Tibial artery (tissue), 4 donors: ENCODE data around the gene ATXN7L1.

ENCODE experiments used
- DNase-seq, 2 donors: peaks; one replicate each; pipeline ENCODE4 v3.0.0-alpha.2; 2019
- H3K27ac ChIP-seq, 2 donors: fragments of 200-600 bp; sonication (generic) in 1 of 2; 1 replicate in 1 of 2; 2 replicates in 1 of 2; pipeline ENCODE4 v1.5.1; 2018 to 2019; ENCODE audit warnings: mild to moderate bottlenecking in 1 of 2
- H3K27me3 ChIP-seq, 2 donors: fragments of 200-600 bp; sonication (generic) in 1 of 2; one replicate each; pipeline versions ENCODE4 v1.5.1 to v1.6.0; 2016 to 2019
- H3K36me3 ChIP-seq, 3 donors: fragments of 200-600 bp; sonication (generic) in 2 of 3; one replicate each; pipeline ENCODE4 v1.5.1; 2016 to 2019; ENCODE audit warnings: mild to moderate bottlenecking in 2 of 3
- H3K4me1 ChIP-seq, 4 donors: fragments of 200-600 bp; sonication (generic) in 2 of 4; 1 replicate in 3 of 4; 2 replicates in 1 of 4; pipeline ENCODE4 v1.5.1; 2016 to 2019
- H3K4me3 ChIP-seq, 2 donors: fragments of 200-600 bp; sonication (generic) in 1 of 2; 1 replicate in 1 of 2; 2 replicates in 1 of 2; pipeline ENCODE4 v1.5.1; 2018 to 2019; ENCODE audit warnings: mild to moderate bottlenecking in 2 of 2
- H3K9me3 ChIP-seq, 3 donors: fragments of 200-600 bp; sonication (generic) in 1 of 3; one replicate each; pipeline ENCODE4 v1.5.1; 2016 to 2019
- CTCF ChIP-seq, 2 experiments: fragments of 200-600 bp in 1 of 2; fragments of 450-650 bp in 1 of 2; IDR thresholded peaks; one replicate each; pipeline ENCODE4 v1.5.1; 2017 to 2019; ENCODE audit warnings: antibody characterized with exemption in 2 of 2, mild to moderate bottlenecking in 1 of 2, moderate library complexity in 1 of 2
- intact Hi-C: fragments of 100-400 bp; cut with DNase I; formaldehyde crosslinking; loops from one replicate; pipeline ENCODE4 v1.15.0; 2023; ENCODE audit warnings: low total_unique reads

Gene ATXN7L1

GRCh38 chr7:105583061-105583460, 293.3 kb downstream of the ATXN7L1 start:
- intact Hi-C loops, result no loop called here
- Histone ChIP-seq H3K27ac (no peak overlapping the region), H3K36me3 (no peaks in the 10 kb centered on the region), H3K9me3 (no peaks in the 10 kb centered on the region), H3K4me1 (peaks cover 0 to 6% (median 3%) of the 10 kb centered on the region in 4 donors), H3K4me3 (no peak overlapping the region), H3K27me3 (peaks cover 0 to 13% of the 10 kb centered on the region in 2 donors)
- no peak for DNase-seq
- no peak for TF ChIP-seq CTCF (IDR thresholded peaks at IDR 0.05)

DNA sequence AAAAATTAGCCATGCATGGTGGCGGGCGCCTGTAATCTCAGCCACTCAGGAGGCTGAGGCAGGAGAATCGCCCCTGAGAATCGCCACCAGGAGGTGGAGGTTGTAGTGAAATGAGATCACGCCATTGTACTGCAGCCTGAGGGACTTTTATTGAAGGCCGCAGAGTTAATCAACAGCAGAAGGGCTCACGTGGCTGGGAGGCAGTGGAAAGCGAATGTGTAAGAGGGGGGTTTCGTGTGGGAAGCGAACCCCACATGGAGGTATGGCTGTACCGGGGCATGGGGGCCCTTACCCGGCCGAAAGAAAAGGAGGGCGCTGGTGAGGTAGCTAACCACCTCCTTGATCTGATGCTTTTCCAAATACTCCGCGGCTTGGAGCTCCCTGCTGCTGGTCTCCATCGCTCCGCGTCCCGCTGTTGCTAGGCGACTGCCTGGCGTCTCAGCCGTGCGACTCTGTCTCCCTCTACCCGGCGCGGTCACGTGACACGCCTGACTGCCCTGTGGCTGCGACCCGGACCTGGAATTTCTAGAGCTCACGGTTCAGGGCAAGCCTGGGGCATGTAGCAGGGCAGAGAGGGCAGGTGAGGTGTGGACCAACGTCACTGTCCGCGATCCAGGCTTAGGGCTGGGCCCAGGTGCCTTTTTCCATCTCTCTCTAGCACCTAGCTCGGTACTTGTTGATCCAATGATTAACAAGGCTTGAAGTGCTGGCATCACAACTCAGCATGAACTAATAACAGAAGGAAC, 295.2 kb downstream of the ATXN7L1 start, which contains the start of gene EFCAB10:
EFCAB10 (minus strand) TSS at position 428 of the 746 bp plus-strand sequence; CDS start at position 398, 30 bp downstream.
- intact Hi-C loops, result no loop called here
- H3K36me3 ChIP-seq, result no peaks in the 10 kb centered on the region
- H3K4me1 ChIP-seq, result peaks cover 0 to 6% (median 3%) of the 10 kb centered on the region in 4 donors
- TF ChIP-seq CTCF (IDR thresholded peaks at IDR 0.05), result no peak
- H3K4me3 ChIP-seq, result peak within 1 kb of the TSS; percentile 16 to 26
- H3K9me3 ChIP-seq, result no peaks in the 10 kb centered on the region
- peaks cover 0 to 13% of the 10 kb centered on the region in 2 donors for H3K27me3 ChIP-seq
- no peak for DNase-seq
- no peak within 1 kb of the TSS for H3K27ac ChIP-seq

DNA sequence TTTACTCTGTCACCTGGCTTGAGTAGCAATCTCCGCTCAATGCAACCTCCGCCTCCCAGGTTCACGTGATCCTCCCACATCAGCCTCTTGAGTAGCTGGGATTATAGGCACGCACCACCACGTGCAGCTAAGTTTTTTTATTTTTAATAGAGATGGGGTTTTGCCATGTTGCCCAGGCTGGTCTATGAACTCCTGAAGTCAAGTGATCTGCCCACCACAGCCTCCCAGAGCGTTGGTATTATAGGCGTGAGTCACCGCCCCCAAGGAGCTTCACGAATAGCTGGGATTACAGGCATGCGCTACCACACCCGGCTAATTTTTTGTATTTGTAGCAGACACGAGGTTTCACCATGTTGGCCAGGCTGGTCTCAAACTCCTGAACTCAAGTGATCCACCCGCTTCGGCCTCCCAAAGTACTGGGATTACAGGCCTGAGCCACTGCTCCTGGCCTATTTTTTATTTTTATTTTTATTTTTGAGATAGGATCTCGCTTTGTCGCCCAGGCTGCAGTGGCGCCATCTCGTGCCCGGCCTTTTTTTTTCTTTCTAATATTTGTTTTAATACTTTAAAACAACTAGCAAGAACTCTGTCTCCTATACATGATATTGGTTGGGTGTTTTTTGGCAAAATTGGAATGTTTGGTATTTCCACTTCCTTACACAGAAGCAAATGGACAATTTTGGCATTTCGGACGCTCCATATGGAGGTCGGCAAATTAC, 296.2 kb downstream of the ATXN7L1 start:
- TF ChIP-seq CTCF (IDR thresholded peaks at IDR 0.05), result no peak
- Histone ChIP-seq H3K9me3 (no peaks in the 10 kb centered on the region), H3K36me3 (no peaks in the 10 kb centered on the region), H3K4me3 (no peak overlapping the region), H3K27ac (no peak overlapping the region), H3K4me1 (peaks cover 0 to 6% (median 3%) of the 10 kb centered on the region in 4 donors), H3K27me3 (peaks cover 0 to 13% of the 10 kb centered on the region in 2 donors)
- no peak for DNase-seq
- intact Hi-C loops, result no loop called here

GRCh38 chr7:105578496-105578895, 297.9 kb downstream of the ATXN7L1 start:
- Histone ChIP-seq H3K4me3 (no peak overlapping the region), H3K36me3 (no peaks in the 10 kb centered on the region), H3K27ac (no peak overlapping the region), H3K9me3 (no peaks in the 10 kb centered on the region), H3K4me1 (peaks cover 0 to 6% (median 3%) of the 10 kb centered on the region in 4 donors), H3K27me3 (peaks cover 0 to 13% of the 10 kb centered on the region in 2 donors)
- no peak for TF ChIP-seq CTCF (IDR thresholded peaks at IDR 0.05)
- intact Hi-C loops, result no loop called here
- no peak for DNase-seq

GRCh38 chr7:105577251-105577650, 299.1 kb downstream of the ATXN7L1 start:
- peaks cover 0 to 6% (median 3%) of the 10 kb centered on the region in 4 donors for H3K4me1 ChIP-seq
- DNase-seq, result no peak
- H3K27ac ChIP-seq, result no peak overlapping the region
- no peaks in the 10 kb centered on the region for H3K36me3 ChIP-seq
- peaks cover 0 to 11% of the 10 kb centered on the region in 2 donors for H3K27me3 ChIP-seq
- H3K4me3 ChIP-seq, result no peak overlapping the region
- intact Hi-C loops, result no loop called here
- TF ChIP-seq CTCF (IDR thresholded peaks at IDR 0.05), result no peak
- no peaks in the 10 kb centered on the region for H3K9me3 ChIP-seq
